GM19324 (cell line): Measurements from ENCODE around the gene PKIG.

Experiments used
- ATAC-seq: cut with Tn5 transposase; IDR thresholded peaks from one replicate; pipeline ENCODE4 v1.9.1; 2021; ENCODE audit warnings: mild to moderate bottlenecking, moderate library complexity; ENCODE audit not compliant: unreplicated experiment, low FRiP score

The PKIG gene

GRCh38 chr20:44593751-44594150, 11.4 kb downstream of the PKIG start:
- ATAC-seq, result no peak

GRCh38 chr20:44594730-44595129, 12.4 kb downstream of the PKIG start:
- no peak for ATAC-seq

- ATAC-seq, result no peak
Observed at GRCh38 chr20:44596010-44596409, 13.6 kb downstream of the PKIG start.

DNA sequence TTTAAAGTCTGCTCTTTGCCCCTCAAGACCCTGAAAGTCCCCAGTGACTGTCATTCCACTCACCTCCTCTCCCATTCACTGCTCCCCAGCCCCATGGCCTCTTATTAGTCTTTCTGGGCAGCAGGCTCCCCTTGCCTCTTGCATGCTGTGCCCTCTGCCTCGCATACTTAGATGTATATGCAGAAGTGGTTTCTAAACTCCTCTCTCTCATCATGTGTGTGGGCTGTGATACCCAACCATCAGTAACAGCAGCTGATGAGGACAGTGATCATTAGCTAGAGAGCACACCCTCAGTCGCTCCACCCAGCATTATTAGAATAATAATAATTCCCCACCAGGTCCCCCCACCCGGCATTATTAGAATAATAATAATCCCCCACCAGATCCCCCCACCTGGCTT, 14.5 kb downstream of the PKIG start:
- ATAC-seq, result no peak

GRCh38 chr20:44597516-44597915, 15.1 kb downstream of the PKIG start:
- ATAC-seq, result no peak

DNA sequence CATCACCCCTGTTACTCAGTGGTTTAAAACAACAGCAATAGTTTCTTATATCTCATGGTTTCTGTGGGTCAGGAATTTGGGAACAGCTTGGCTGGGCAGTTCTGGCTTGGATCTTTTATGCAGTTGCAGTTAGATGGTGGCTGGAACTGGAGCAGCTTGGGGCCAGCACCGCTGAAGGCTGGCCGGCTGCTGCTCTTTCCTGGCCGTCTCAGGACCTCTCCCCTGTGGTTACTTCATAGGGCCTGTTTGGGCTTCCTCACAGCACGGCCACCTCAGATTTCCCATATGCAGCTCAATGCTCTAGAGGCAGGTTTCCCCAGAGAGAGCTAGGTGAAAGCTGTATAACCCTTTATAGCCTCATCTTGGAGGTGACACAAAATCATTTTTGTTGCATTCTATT, 15.6 kb downstream of the PKIG start:
- no peak for ATAC-seq

GRCh38 chr20:44598423-44599305, 16.3 kb downstream of the PKIG start:
- ATAC-seq, result peak; percentile 53

GRCh38 chr20:44599715-44600114, 17.3 kb downstream of the PKIG start:
- no peak for ATAC-seq

GRCh38 chr20:44600301-44600700, 17.9 kb downstream of the PKIG start:
- ATAC-seq, result no peak

DNA sequence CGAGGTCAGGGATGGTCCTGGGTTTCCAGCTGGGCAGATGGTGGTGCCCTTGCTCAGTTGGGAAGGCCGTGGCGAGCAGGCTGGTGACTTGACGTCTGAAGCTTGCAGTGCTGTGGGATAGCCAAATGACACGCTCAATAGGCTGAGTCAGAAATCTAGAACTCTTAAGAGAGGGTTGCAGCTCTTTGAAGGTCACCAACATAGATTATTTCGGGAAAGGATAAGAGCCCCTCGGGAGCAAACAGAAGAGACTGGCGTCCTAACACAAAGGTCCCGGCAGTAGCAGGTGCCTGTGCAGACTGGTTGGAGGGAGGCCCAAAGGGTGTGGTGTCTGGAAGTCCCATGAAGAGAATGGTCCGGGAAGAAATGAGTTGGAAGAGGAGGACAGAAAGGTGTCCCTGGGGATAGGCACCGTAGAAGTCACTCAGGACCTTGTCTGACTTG, 18.4 kb downstream of the PKIG start:
- ATAC-seq, result no peak

DNA sequence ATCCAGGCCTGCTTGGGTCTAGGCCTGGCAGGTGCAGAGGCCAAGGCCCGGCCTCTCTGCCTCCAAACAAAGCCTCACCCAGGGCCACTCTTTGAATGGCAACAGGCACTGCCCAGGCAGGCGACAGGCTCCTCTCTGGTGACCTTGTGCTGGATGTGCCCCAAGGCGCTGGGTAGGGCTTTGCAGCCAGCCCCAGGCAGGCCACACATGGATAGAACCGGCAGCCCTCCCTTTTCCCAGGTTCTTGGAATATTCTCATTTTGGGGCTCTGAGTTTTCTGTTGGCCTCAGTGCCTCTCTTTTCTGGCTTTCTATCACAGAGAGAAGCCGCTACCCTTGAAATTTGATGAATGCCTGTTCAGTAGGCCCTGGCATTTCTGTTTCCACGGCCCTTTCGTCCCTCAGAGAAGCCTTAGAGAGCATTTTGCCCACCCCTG, 18.9 kb downstream of the PKIG start:
- no peak for ATAC-seq

DNA sequence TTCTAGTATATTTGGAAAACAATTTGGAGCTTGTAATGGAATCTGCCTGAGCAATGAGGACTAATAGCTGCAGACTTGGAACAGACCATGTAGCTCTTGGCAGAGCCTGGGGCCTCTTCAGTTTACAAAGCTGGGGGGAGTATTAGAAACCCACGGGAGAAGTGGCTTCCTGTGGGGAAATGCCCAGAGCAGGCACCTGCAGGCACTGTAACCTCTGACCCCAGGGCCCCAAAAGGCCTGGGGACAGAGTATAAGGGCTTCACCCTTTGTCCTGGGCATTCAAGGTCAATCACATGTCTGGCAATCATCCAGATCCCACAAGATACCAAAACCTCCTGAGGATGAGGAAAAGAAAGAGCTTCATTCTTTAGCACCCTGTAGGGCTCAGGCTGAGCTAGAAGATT, 19.4 kb downstream of the PKIG start:
- ATAC-seq, result no peak

DNA sequence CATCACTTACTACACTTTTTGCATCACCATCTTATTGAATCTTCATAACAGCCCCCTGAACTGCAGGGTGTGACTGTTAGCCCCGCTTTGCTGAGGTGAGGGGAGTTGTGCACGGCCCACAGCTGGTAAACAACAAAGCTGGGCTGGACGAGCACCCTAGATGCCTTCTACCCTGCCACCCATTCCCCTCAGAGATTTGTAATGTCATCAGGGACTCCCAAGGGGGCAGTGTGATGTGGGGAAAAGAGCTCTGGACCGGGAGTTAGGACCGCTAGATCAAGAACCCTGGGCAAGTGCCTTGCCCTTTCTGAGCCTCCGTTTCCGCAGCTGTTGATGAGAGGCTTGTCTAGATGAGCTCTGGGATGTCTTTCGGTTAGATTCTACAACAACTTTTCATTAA, 20.9 kb downstream of the PKIG start:
- no peak for ATAC-seq

GRCh38 chr20:44606725-44607441, 24.5 kb downstream of the PKIG start:
- ATAC-seq, result no peak

DNA sequence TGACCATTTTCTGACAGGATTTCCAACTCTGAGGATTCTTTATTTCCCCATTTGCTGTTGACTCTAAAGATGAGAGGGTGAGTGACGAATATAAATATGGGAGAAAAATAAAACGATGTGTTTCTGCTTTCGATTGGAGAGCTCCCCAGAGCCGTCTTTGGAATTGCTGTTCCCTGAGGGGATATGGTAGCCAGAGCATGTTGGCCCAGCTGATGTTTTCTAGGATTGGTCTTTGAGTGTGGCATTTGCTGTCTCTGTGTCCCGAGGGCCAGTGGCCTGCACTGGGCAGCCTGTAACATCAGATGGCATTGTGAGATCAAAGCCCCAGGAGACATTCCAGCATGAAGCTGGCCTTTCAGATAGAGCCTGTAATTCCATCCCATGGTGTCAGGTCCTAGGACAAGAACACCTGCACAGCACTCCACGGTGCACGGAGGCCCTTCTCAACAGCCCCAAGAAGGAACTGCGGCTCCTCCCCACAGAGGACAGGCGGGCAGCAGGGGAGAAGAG, 26.7 kb downstream of the PKIG start:
- no peak for ATAC-seq

GRCh38 chr20:44609516-44610312, 27.3 kb downstream of the PKIG start:
- ATAC-seq, result no peak

GRCh38 chr20:44610313-44610962, 28.1 kb downstream of the PKIG start:
- ATAC-seq, result no peak

DNA sequence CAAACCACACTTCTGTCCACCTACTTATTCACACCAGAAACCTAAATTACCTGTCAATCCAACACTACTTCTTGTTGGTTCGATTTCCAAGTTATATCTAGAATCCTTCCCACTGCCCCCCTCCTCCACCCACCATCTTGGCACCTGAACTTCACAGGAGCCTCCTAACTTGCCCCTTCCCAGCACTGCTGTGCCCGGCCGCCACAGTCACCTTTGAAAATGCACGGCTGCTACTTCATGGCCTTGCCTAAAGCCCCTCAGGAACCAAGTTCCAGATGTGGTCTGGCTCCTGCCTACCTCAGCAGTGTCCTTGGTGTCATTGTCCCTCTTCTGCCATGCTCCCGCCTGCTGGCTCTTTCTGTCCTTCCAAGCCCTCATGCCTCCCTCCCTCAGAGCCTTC, 31.2 kb downstream of the PKIG start:
- ATAC-seq, result no peak

DNA sequence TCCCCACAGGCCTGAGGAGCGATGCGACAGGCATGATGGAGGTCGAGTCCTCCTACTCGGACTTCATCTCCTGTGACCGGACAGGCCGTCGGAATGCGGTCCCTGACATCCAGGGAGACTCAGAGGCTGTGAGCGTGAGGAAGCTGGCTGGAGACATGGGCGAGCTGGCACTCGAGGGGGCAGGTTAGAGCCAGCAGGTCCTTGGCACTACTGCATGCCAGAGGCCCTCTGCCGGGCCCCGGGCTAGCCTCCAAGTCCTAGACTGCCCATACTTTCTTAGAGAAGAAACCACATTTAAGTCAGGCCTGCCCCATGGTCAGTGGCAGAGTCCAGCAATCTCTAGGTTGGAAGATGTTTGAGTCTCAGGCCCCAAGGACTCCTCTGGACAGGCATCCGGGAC, 32.1 kb downstream of the PKIG start:
- ATAC-seq, result no peak

- no peak for ATAC-seq
Observed at GRCh38 chr20:44615169-44615791, 32.9 kb downstream of the PKIG start.
